ENCODE data around the gene ASAP2.

GRCh38 chr2:9229470-9229820 is 22.8 kb downstream of the ASAP2 start:
- TF ChIP-seq CTCF (IDR thresholded peaks at IDR 0.05; ENCODE audit: poor library complexity, severe bottlenecking) (no peak), RAD21 (conservative IDR thresholded peaks at IDR 0.05) (no peak), EP300 (conservative IDR thresholded peaks at IDR 0.05; ENCODE audit: poor library complexity, severe bottlenecking) (no peak), EZH2 (IDR thresholded peaks at IDR 0.05; ENCODE audit: borderline replicate concordance, insufficient read depth, low read length, poor library complexity, severe bottlenecking) (no peak), TAF1 (IDR thresholded peaks at IDR 0.05; ENCODE audit: low read depth) (no peak)
